ENCODE results near the gene KANK4.
"Not testable (repeated sequence)": the region's sequence is repeated elsewhere in the genome, so short reads cannot be mapped to it uniquely, and the experiment has no call there.

Gene KANK4

GRCh38 chr1:62234688-62235087, 84.5 kb downstream of the KANK4 start:
- no peak for DNase-seq

- no peak for DNase-seq
Observed at GRCh38 chr1:62233926-62234450, 85.2 kb downstream of the KANK4 start.

GRCh38 chr1:62232871-62233278, 86.4 kb downstream of the KANK4 start:
- DNase-seq, result no peak

GRCh38 chr1:62230718-62231117, 88.5 kb downstream of the KANK4 start:
- DNase-seq, result no peak

GRCh38 chr1:62229932-62230331, 89.3 kb downstream of the KANK4 start:
- no peak for DNase-seq

- DNase-seq, result no peak
Observed at GRCh38 chr1:62229468-62229867, 89.8 kb downstream of the KANK4 start.

GRCh38 chr1:62228883-62229187, 90.4 kb downstream of the KANK4 start:
- no peak for DNase-seq

GRCh38 chr1:62228136-62228882, 90.9 kb downstream of the KANK4 start:
- DNase-seq, result no peak

- DNase-seq, result no peak
Observed at GRCh38 chr1:62227496-62227895, 91.7 kb downstream of the KANK4 start.

GRCh38 chr1:62224182-62224581, 95.1 kb downstream of the KANK4 start:
- DNase-seq, result no peak

- DNase-seq, result no peak
Observed at GRCh38 chr1:62222321-62222720, 96.9 kb downstream of the KANK4 start.

GRCh38 chr1:62221171-62221570, 98.1 kb downstream of the KANK4 start:
- no peak for DNase-seq

GRCh38 chr1:62220456-62220855, 98.8 kb downstream of the KANK4 start:
- DNase-seq, result not testable (repeated sequence)

GRCh38 chr1:62218604-62219003, 100.6 kb downstream of the KANK4 start:
- no peak for DNase-seq

GRCh38 chr1:62213075-62213914, 105.9 kb downstream of the KANK4 start:
- no peak for DNase-seq

- DNase-seq, result no peak
Observed at GRCh38 chr1:62212411-62212810, 106.8 kb downstream of the KANK4 start.

GRCh38 chr1:62210960-62211359, 108.3 kb downstream of the KANK4 start:
- no peak for DNase-seq

- DNase-seq, result no peak
Observed at GRCh38 chr1:62209931-62210595, 109.2 kb downstream of the KANK4 start.

GRCh38 chr1:62208970-62209369, 110.3 kb downstream of the KANK4 start:
- no peak for DNase-seq

GRCh38 chr1:62208087-62208486, 111.1 kb downstream of the KANK4 start:
- DNase-seq, result no peak

- DNase-seq, result no peak
Observed at GRCh38 chr1:62207187-62207586, 112.0 kb downstream of the KANK4 start.

- DNase-seq, result no peak
Observed at GRCh38 chr1:62198781-62199125, 120.5 kb downstream of the KANK4 start.

- DNase-seq, result no peak
Observed at GRCh38 chr1:62198069-62198780, 121.0 kb downstream of the KANK4 start.
